GM18870 (cell line): ENCODE data around the gene RXFP4.
A peak's percentile ranks its signal among the peaks of the same experiment; 100 is the strongest.
"Not testable (repeated sequence)": the region's sequence is repeated elsewhere in the genome, so short reads cannot be mapped to it uniquely, and the experiment has no call there.

Source experiments
- ATAC-seq: cut with Tn5 transposase; IDR thresholded peaks from one replicate; pipeline ENCODE4 v1.9.1; 2021; ENCODE audit warnings: moderate library complexity; ENCODE audit not compliant: unreplicated experiment

The RXFP4 gene, protein sequence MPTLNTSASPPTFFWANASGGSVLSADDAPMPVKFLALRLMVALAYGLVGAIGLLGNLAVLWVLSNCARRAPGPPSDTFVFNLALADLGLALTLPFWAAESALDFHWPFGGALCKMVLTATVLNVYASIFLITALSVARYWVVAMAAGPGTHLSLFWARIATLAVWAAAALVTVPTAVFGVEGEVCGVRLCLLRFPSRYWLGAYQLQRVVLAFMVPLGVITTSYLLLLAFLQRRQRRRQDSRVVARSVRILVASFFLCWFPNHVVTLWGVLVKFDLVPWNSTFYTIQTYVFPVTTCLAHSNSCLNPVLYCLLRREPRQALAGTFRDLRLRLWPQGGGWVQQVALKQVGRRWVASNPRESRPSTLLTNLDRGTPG

DNA sequence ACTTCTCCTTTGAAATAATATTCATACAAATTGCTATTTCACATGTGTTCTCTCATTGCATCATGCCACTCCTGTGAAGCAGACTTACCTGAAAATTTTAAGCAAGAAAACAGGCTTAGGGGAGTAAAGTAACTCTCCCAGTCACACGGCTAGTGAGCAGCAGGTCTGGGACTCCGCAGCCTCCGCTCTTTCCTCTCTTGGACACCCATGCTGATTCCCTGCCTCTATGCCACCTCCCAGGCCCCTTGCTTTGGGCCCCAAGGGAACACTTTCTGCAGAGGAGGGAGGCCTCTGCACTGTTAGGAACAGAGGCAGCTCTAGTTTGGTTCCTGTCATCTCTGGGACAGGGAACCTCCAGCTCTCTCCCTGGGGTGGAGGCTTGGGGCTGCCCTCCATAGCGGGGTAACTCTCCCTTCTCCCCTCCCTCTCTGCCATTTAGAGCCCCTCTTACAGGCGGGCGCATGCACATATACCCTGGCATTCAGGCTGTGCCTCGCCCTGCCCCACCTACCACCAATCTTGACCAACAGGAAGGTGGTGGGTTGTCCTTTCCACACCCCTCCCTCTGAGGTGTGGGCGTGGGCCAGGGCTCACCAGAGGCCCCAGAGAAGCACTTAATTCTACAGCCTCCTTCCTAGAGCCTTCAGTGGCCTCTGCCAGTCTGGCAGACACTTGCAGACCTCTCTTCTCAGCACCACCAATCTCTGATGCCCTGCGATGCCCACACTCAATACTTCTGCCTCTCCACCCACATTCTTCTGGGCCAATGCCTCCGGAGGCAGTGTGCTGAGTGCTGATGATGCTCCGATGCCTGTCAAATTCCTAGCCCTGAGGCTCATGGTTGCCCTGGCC is at the start of gene RXFP4:
RXFP4 (plus strand) TSS at position 646 of the 852 bp plus-strand sequence; CDS start at position 718, 72 bp downstream.
- ATAC-seq, result no peak

DNA sequence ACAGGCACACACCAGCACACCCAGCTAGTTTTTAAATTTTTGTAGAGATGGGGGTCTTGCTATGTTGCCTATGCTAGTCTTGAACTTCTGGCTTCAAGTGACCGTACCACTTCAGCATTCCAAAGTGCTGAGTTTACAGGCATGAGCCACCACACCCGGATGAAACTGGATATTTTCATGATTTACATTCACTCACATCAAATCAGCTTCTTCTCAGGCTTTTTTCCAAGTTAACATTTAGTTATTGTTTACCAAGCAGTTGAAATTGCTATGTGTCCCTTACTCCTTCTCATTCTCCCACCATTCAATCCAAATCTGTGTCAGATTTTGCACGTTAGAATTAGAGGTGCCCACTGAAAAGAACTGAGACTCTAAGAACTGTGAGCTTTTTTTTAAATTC is 48.6 kb upstream of the RXFP4 start:
- ATAC-seq, result no peak

DNA sequence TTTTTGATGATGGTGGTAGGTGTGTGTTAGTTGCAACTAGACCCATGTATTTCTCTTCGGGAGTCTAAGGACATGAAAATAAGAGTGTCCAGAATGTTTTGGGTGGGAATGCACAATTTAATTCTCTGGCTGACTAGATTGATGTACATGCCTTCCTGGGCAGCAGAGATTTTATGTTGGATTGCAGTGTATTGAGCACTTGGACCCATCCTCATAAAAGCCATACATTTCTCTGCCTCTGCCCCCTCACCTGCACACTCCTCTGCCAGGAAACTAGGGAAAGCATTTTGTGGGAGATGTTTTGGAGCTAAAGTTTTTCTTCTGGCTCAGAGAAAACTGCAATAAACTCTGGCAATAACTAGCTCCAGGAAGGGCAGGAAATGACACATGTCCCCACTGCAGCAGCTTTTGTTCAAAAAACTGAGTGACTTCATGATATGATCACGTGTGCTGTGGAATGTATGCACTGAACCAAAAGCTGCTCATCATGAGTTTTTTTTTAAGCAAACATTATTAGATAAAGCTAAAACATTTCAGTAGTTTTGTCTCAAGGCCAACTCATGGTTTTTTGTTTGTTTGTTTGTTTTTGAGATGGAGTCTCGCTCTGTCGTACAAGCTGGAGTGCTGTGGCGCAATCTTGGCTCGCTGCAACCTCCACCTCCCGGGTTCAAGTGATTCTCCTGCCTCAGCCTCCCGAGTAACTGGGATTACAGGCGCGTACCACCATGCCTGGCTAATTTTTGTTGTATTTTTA is 47.9 kb upstream of the RXFP4 start:
- ATAC-seq, result no peak

DNA sequence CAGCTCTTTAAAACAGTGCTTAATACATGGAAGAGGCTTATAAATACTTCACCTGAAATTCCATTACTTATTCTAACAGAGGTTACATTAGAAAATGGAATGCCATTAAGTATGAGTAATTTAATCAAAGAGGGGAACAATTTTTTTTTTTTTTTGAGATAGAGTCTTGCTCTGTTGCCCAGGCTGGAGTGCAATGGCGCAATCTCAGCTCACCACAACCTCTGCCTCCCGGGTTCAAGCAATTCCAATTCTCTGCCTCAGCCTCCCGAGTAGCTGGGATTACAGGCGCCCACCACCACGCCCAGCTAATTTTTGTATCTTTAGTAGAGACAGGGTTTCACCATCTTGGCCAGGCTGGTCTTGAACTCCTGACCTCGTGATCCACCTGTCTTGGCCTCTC is 45.8 kb upstream of the RXFP4 start:
- ATAC-seq, result not testable (repeated sequence)

DNA sequence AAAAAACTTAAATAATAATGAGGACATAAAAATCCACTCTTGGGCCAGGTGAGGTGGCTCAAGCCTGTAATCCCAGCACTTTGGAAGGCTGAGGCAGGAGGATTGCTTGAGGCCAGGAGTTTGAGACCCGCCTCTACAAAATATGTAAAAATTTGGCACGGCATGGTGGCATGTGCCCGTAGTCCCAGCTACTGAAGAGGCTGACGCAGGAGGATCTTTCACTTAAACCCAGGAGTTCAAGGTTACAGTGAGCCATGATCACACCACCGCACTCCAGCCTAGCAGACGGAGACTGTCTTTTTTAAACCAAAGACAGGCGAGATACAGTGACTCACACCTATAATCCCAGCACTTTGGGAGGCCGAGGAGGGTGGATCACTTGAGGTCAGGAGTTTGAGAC is 45.0 kb upstream of the RXFP4 start:
- not testable (repeated sequence) for ATAC-seq

DNA sequence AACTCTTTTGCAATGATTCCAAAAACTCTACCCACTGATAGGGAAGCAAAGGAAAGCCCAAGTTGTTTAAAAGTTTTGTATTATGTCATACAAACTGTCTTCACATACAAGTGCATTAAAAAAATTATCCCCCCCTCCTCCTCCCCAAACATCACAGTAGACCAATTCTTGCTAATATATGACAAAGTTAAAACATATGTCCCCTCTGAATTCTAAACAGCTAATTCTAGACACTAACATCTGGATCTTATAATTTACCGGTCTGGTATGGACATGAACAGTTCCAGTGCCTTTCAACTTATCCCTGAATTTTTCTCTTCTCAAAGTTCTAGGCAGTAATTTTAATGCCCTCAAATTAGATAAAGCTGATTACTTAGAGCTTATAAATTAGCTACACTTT is 43.7 kb upstream of the RXFP4 start:
- no peak for ATAC-seq

DNA sequence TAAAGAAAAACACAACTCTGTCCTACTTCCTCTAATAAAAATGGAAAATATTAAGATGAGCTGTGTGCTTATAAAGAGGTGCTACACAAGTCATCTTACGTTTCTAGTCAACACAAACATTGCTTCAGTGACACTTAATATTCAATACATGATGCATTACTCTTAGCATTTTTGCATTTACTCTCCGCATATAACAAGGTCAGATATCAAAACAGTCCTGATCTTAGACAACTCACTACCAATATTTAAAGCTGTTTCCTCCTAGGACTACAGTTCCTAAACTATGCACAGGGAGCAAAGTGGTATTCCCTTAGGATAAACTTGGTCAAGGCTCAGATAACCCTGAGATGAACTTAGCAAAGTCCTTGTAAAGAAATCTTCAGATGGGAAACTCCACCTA is 42.5 kb upstream of the RXFP4 start:
- ATAC-seq, result no peak

DNA sequence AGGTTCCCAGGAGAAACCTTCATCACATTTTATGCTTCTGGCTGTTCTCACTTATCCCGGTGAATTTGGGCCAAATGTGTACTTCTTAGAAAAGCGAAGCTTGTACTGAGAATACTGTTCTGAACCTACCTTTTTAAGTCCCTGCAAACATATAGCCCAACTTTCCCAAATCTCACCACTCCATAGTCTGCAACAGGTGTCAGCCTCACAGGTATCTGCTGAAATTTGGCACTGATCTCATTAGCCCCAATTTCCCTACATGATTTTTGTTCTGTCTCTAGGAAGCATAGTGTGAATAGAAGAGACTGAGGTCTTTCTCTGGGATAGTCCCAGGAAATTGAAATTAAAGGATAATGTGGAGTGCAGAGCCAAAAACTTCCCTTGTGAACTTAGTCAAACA is 41.8 kb upstream of the RXFP4 start:
- ATAC-seq, result no peak

DNA sequence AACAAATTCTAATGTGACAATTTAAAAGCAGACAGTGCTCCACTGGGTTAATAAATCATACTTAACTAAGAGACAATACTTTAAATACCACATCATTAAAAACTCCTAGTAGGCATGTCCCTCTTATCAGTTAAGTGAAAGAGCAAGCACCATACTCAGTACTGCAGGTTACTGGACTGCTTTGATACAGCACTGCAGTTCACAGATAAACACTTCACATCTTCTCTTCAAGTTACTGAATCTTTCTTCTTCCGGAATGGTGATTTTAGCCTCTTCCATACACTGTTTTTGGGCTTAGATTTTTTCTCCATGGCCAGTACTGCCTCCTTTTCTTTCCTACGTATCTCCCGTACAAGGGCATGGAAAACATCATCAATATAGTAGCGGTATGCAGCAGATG is 41.3 kb upstream of the RXFP4 start:
- no peak for ATAC-seq

DNA sequence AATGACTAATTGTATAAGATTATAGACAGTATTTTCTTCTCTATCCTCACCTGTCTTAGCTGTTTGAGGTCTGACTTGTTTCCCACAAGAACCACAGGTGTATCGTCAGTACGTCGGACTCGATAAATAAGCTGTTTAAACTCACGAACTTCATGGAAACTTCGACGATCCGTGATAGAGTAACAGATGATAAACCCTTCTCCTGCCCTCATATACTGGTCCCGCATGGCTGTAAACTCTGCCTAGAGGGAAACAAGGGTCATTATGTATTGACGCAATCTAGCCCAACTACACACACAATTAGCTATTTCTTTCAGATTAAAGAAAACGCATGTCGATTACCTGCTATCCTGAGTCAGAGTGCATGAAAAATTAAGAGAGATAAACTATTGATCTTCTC is 37.2 kb upstream of the RXFP4 start:
- no peak for ATAC-seq

DNA sequence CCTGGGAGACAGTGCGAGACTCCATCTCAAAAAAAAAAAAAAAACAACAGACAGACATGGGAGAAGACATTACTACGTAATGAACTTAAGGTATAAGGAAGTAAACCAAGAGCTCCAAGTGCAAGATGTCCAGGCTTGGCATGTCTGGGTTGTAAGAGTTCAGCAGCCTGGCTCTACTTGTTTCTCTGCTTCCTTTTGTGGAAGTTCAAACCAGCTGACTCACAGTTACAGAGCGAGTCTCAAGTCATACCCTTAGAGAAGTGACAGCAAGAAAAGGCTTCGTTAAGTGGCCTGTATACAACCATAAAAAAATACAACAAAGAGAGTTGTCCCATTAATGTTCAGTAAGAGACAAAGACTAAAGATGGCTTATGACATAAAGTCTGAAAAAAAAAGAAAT is 31.5 kb upstream of the RXFP4 start:
- ATAC-seq, result no peak

DNA sequence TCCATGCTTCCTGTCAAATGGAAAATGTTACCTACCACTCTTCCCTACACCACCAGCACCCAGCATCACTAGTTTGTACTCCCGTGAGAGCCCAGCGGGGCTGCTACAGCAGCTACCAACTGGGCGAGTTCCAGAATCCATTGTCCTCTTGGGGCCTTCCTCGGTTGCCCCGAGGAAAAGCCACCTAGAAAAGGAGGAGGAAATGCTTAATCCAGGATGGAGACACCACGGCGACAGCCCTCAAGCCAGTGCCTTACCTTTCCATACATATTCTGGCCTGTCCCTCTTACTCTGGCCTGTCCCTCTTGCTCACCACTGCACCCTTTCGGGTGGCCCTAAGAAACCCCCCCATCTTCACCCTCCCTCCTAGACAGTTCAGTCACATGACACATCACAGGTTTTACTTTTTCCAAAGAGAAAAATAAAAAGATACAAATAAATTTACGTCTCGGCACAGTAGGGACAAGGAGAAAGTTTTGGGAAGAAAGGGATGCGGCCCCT is 30.8 kb upstream of the RXFP4 start:
- no peak for ATAC-seq

DNA sequence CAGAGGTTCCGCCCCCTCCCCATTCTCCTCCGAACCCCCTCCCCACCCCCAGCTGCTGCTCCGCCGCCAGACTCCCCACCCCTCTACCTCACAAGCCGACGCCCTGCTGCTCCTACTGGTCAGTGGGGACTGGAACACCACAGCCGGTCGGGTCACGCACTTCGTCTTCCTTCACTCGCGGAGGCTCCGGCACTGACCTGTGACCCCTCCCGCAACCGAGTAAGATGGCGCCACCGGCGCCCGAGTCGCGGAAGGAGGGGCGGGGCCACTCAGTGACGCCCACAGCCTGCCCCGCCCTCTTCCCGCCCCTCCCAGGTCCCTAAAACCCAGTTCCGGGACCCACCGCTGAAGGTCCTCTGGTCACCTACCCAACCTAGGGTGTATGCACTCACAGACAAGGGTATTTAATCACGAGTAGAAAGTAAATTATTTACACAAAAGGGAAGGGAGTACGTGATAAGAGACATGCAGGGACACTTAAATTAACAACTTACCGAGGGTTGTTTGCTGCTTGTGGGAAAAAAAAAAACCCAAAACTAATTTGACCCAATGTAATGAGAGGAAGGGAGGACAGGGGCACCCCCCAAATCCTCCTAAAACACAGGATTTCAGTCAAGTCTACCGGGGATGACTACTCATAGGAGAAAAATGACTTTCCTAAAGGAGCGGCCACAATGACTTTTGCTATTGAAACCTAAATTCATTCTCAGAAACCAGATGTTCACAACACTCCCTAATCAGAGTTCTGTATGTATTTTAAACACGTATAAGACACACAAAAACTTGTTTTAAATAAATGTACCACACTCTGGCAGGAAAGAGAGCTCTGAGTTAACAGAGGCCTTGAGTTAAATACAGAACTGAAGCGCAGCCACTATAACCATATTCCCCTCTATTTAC is 30.0 kb upstream of the RXFP4 start, which contains the start of gene RIT1:
RIT1 (minus strand) TSS at position 194 of the 900 bp plus-strand sequence. CDS start 588 bp downstream, outside the sequence.
- ATAC-seq, result peak; percentile 74

DNA sequence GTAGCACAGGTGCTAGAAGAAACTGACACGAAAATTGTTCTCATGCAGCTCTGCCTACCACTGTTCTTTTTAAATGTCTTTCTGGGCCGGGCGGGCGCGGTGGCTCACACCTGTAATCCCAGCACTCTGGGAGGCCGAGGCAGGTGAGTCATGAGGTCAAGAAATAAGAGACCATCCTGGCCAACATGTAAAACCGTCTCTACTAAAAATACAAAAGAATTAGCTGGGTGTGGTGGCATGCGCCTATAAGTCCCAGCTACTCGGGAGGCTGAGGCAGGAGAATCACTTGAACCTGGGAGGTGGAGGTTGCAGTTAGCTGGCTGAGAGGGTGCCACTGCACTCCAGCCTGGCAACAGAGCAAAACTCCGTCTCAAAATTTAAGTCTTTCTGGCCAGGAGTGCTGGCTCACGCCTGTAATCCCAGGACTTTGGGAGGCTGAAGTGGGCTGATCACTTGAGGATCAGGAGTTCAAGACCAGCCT is 29.3 kb upstream of the RXFP4 start:
- ATAC-seq, result no peak

DNA sequence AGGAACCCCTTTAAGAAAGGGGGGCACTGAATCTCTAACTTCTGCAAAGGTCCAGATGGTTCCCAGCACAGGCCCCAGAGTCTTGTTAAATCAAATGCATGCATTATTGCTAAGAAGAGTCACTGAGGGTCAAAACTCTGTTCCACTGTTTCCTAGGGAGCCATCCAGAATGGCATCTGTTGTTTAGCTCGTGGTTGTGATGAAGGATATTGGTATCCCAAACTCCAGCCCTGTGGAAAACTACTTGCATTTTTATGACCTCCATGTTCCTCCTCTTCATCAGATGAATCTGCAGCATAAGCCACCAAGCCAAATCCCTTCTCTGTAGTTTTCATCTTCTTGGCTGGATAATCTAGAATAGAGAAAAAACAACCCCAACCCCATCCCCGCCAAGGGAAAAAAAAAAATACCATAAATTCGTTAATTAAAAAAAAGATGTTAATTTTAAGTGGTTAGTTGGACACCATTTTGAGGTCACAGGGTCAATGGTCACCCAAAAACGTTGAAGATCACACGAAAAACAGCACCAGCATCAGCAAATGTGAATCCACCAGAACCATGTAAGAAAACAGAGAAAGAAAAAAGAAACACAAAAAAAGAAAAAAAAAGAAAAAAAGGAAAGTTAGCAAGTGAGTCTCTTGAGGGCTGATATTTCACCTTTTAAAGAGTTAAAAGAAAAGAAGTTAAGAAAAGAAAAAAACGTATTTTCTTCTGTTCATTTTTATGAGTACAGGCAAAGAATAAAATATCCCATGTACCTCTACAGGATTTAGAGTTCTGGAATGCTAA is 27.3 kb upstream of the RXFP4 start:
- no peak for ATAC-seq

DNA sequence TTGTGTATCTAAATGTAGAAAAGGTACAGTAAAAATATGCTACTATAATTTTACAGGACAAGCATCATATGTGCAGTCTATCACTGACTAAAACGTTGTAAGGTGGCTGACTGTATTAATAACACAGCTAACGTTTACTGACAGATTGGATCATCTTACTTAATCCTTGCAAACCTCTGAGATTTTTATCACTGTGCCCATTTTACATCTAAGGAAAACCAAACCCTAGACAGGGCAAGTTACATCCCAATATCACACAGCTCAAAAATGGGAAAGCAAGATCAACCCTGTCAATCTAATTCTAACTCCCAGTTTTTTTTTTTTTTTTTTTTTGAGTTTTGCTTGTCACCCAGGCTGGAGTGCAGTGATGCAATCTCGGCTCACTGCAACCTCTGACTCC is 22.8 kb upstream of the RXFP4 start:
- no peak for ATAC-seq

DNA sequence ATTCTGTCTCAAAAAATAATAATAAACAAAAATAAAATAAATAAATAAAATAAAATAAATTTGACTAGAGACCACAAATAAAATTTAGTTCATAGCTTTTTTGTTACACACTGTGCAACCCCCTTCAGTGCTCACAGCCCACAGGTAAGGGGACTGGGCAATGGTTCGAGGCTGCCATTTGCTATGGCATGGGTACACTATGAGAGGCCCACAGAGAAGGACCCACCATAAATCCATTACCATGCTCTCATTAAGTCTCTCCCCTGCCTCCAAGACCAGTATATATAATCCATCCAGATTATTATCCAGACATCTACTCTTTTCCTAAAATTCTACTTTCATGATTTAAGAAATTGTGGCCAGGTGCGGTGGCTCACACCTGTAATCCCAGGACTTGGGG is 21.6 kb upstream of the RXFP4 start:
- no peak for ATAC-seq

DNA sequence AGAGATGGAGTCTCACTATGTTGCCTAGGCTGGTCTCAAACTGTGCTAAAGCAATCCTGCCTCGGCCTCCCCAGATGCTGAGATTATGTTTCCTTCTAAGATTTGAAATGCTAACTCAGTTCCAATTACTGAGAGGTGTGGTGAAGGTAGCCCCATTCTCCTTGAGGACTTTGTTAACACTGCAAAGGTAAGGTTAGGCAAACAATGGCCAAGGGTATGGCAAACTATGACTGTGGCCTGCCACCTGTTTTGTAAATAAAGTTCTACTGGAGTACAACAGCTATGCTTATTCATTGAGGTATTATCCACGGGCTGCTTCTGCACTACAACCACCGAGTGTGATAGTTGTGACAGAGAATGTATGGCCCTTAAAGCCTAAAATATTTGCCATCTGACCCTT is 20.7 kb upstream of the RXFP4 start:
- no peak for ATAC-seq

DNA sequence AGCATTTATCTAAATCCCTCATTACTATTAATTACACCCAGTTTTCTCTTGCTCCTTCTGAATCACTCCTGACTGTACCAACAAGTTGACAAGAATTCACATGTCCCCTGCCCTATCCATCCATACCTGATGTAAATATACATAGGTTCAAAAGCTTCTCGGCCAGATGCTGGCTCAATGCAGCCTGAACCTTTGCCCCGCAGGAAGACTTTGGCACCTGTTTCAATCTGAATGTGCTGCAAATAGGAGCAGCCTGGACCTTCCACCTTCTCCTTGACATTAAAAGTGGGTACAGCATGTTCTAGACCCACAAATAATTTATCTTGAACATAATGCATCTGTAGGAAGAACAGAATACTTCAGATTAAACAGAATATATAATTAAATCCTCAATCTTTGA is 15.9 kb upstream of the RXFP4 start:
- no peak for ATAC-seq
